ENCODE measurements around the gene PLA2G2C. TPM values are rescaled to one million over a fixed set of nuclear protein-coding genes. Genes with fewer than 3 reads are reported as not detected.

Gene PLA2G2C
- total and polyA plus RNA-seq, 7 experiments from 2014 or later, result 0.46 TPM; not detected in 6

DNA sequence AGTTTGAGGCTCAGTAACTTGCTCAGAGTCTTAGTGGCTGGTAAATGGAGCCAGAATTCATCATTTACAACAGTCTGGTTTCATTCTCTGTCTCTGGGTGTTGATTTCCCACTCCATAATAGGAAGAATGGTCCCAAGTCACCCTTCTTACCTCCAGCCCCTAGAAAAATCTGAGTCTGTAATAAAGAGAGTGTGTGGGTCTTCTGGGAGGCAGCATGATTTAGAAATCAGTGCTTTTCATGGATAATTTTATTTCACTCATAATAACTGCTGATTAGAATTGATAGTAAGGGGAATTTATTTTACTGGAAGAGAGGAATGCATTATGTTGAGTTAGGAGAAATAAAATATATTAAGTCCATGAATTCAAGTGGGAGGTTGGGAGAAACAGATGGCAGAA lies 69.1 kb downstream of the PLA2G2C start:
- Histone ChIP-seq H3K27me3 (ENCODE audit: control insufficient read depth in 2 of 2, insufficient read depth in 2 of 2, low read length in 2 of 2) (no peaks in the 10 kb centered on the region), H3K9me3 (ENCODE audit: control insufficient read depth in 2 of 3, low read length in 3 of 3) (no peaks in the 10 kb centered on the region), H3K27ac (ENCODE audit: low read depth, low read length) (no peak overlapping the region), H3K36me3 (ENCODE audit: control insufficient read depth in 2 of 3, insufficient read depth in 3 of 3, low read length in 3 of 3) (no peaks in the 10 kb centered on the region), H3K4me3 (ENCODE audit: low read length) (no peak overlapping the region), H3K4me1 (ENCODE audit: control insufficient read depth in 2 of 2, insufficient read depth in 2 of 2, low read length in 2 of 2) (no peaks in the 10 kb centered on the region)
- POLR2A ChIA-PET, result no interaction called here
- H3K4me1 Mint-ChIP-seq, result peaks cover 0 to 2% (median 0%) of the 10 kb centered on the region in 7 donors
- ATAC-seq (no peak), DNase-seq (no peak)
- H3K27ac Mint-ChIP-seq, result no peak overlapping the region
- H3K9me3 Mint-ChIP-seq, result no peaks in the 10 kb centered on the region
- CTCF ChIA-PET, result no interaction called here
- intact Hi-C loops (cut with micrococcal nuclease), result no loop called here
- peaks cover 3 to 53% (median 21%) of the 10 kb centered on the region in 5 donors for H3K27me3 Mint-ChIP-seq
- no peak overlapping the region for H3K4me3 Mint-ChIP-seq
- H3K36me3 Mint-ChIP-seq, result no peaks in the 10 kb centered on the region

GRCh38 chr1:20115916-20116315 lies 70.4 kb downstream of the PLA2G2C start:
- peaks cover 0 to 2% (median 0%) of the 10 kb centered on the region in 7 donors for H3K4me1 Mint-ChIP-seq
- DNase-seq (no peak), ATAC-seq (no peak)
- ChIA-PET CTCF (no interaction called here), POLR2A (no interaction called here)
- Histone ChIP-seq H3K9me3 (ENCODE audit: control insufficient read depth in 2 of 3, low read length in 3 of 3) (no peaks in the 10 kb centered on the region), H3K27ac (ENCODE audit: low read depth, low read length) (no peak overlapping the region), H3K27me3 (ENCODE audit: control insufficient read depth in 2 of 2, insufficient read depth in 2 of 2, low read length in 2 of 2) (no peaks in the 10 kb centered on the region), H3K36me3 (ENCODE audit: control insufficient read depth in 2 of 3, insufficient read depth in 3 of 3, low read length in 3 of 3) (no peaks in the 10 kb centered on the region), H3K4me1 (ENCODE audit: control insufficient read depth in 2 of 2, insufficient read depth in 2 of 2, low read length in 2 of 2) (no peaks in the 10 kb centered on the region), H3K4me3 (ENCODE audit: low read length) (no peak overlapping the region)
- H3K4me3 Mint-ChIP-seq, result no peak overlapping the region
- H3K27ac Mint-ChIP-seq, result no peak overlapping the region
- intact Hi-C loops (cut with micrococcal nuclease), result no loop called here
- H3K9me3 Mint-ChIP-seq, result no peaks in the 10 kb centered on the region
- H3K36me3 Mint-ChIP-seq, result no peaks in the 10 kb centered on the region
- H3K27me3 Mint-ChIP-seq, result peaks cover 3 to 51% (median 20%) of the 10 kb centered on the region in 5 donors

- Mint-ChIP-seq H3K36me3 (no peaks in the 10 kb centered on the region), H3K4me3 (no peak overlapping the region), H3K9me3 (no peaks in the 10 kb centered on the region), H3K27me3 (peaks cover 0 to 53% (median 20%) of the 10 kb centered on the region in 5 donors), H3K27ac (no peak overlapping the region), H3K4me1 (peaks cover 0 to 2% (median 0%) of the 10 kb centered on the region in 7 donors)
- CTCF ChIA-PET, result no interaction called here
- DNase-seq (no peak), ATAC-seq (no peak)
- Histone ChIP-seq H3K27me3 (ENCODE audit: control insufficient read depth in 2 of 2, insufficient read depth in 2 of 2, low read length in 2 of 2) (no peaks in the 10 kb centered on the region), H3K36me3 (ENCODE audit: control insufficient read depth in 2 of 3, insufficient read depth in 3 of 3, low read length in 3 of 3) (no peaks in the 10 kb centered on the region), H3K4me3 (ENCODE audit: low read length) (no peak overlapping the region), H3K9me3 (ENCODE audit: control insufficient read depth in 2 of 3, low read length in 3 of 3) (no peaks in the 10 kb centered on the region), H3K4me1 (ENCODE audit: control insufficient read depth in 2 of 2, insufficient read depth in 2 of 2, low read length in 2 of 2) (no peaks in the 10 kb centered on the region), H3K27ac (ENCODE audit: low read depth, low read length) (no peak overlapping the region)
- POLR2A ChIA-PET, result no interaction called here
- intact Hi-C loops (cut with micrococcal nuclease), result no loop called here
Measured at GRCh38 chr1:20115479-20115878, 70.8 kb downstream of the PLA2G2C start.

GRCh38 chr1:20114021-20114648 lies 72.2 kb downstream of the PLA2G2C start:
- Mint-ChIP-seq H3K36me3 (no peaks in the 10 kb centered on the region), H3K9me3 (no peaks in the 10 kb centered on the region), H3K27me3 (peaks cover 0 to 47% (median 14%) of the 10 kb centered on the region in 5 donors), H3K4me1 (peaks cover 0 to 2% (median 0%) of the 10 kb centered on the region in 7 donors), H3K27ac (no peak overlapping the region), H3K4me3 (no peak overlapping the region)
- intact Hi-C loops (cut with micrococcal nuclease), result no loop called here
- Histone ChIP-seq H3K4me1 (ENCODE audit: control insufficient read depth in 2 of 2, insufficient read depth in 2 of 2, low read length in 2 of 2) (no peaks in the 10 kb centered on the region), H3K27me3 (ENCODE audit: control insufficient read depth in 2 of 2, insufficient read depth in 2 of 2, low read length in 2 of 2) (no peaks in the 10 kb centered on the region), H3K4me3 (ENCODE audit: low read length) (no peak overlapping the region), H3K27ac (ENCODE audit: low read depth, low read length) (no peak overlapping the region), H3K9me3 (ENCODE audit: control insufficient read depth in 2 of 3, low read length in 3 of 3) (no peaks in the 10 kb centered on the region), H3K36me3 (ENCODE audit: control insufficient read depth in 2 of 3, insufficient read depth in 3 of 3, low read length in 3 of 3) (no peaks in the 10 kb centered on the region)
- ATAC-seq (no peak), DNase-seq (no peak)
- ChIA-PET CTCF (no interaction called here), POLR2A (no interaction called here)

Other genes with a start within 250 kb of the PLA2G2C start
- gene PLA2G2A, start 206.9 kb downstream of the PLA2G2C start, total RNA-seq, result not detected
- not detected for gene PLA2G2A, start 206.9 kb downstream of the PLA2G2C start, polyA plus RNA-seq
- gene PLA2G5, start 116.3 kb downstream of the PLA2G2C start, total RNA-seq, result not detected
- gene PLA2G5, start 116.3 kb downstream of the PLA2G2C start, polyA plus RNA-seq, result not detected
- gene PLA2G2D, start 67.0 kb downstream of the PLA2G2C start, total RNA-seq, result not detected
- gene PLA2G2D, start 67.0 kb downstream of the PLA2G2C start, polyA plus RNA-seq, result not detected
- not detected for gene PLA2G2F, start 47.2 kb downstream of the PLA2G2C start, total RNA-seq
- not detected for gene PLA2G2F, start 47.2 kb downstream of the PLA2G2C start, polyA plus RNA-seq
- gene UBXN10, start 422 bp downstream of the PLA2G2C start, total RNA-seq, result 1 to 10 TPM in 1 of 5 experiments, under 1 TPM in 2, not detected in 2; 0.37 to 1.1 (median 0.73) TPM
- under 1 TPM in 1 of 2 donors, not detected in 1; 0.03 TPM for gene UBXN10, start 422 bp downstream of the PLA2G2C start, polyA plus RNA-seq
- gene VWA5B1, start 104.4 kb upstream of the PLA2G2C start, total RNA-seq, result under 1 TPM in 3 of 5 experiments, not detected in 2; 0.05 to 0.19 (median 0.08) TPM
- gene VWA5B1, start 104.4 kb upstream of the PLA2G2C start, polyA plus RNA-seq, result under 1 TPM; 0.08 to 0.46 TPM